ENCODE data around the gene METTL14.

DNA sequence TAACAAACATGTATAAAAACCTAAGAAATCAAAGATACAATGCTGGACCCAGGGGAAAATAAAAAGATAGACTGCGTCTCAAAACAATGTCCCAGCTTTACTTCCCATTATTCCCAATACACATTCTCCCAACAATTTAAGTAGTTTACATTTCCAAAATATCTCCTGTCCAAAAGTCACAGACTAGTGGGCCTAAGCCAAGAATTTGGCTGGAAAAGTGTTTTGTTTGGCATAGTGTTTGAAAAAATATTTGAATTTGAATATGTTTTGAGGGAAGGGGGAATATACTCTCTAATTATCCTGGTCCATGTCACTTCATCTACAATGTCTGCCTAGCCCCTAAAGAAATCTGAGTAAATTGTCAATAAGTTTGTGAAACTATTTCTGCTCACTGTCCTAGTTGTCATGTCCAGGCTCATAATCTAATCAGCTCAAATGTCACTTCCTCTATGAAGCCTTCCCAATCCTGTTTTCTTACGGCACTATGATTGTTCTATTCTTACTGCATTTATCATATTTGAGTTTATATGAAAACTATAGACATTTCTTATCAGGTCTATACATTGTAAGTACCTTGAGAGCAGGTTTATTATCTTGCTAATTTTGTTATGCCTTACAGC, 76.3 kb downstream of the METTL14 start:
- TF ChIP-seq, protein P1, sequence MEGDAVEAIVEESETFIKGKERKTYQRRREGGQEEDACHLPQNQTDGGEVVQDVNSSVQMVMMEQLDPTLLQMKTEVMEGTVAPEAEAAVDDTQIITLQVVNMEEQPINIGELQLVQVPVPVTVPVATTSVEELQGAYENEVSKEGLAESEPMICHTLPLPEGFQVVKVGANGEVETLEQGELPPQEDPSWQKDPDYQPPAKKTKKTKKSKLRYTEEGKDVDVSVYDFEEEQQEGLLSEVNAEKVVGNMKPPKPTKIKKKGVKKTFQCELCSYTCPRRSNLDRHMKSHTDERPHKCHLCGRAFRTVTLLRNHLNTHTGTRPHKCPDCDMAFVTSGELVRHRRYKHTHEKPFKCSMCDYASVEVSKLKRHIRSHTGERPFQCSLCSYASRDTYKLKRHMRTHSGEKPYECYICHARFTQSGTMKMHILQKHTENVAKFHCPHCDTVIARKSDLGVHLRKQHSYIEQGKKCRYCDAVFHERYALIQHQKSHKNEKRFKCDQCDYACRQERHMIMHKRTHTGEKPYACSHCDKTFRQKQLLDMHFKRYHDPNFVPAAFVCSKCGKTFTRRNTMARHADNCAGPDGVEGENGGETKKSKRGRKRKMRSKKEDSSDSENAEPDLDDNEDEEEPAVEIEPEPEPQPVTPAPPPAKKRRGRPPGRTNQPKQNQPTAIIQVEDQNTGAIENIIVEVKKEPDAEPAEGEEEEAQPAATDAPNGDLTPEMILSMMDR (IDR thresholded peaks at IDR 0.05): no peak
- TF ChIP-seq EZH2 (IDR thresholded peaks at IDR 0.05; ENCODE audit: borderline replicate concordance, insufficient read depth, low read depth, low read length, poor library complexity, severe bottlenecking): no peak

Measured in B cell (primary cell).